K562 (cell line): ENCODE data around the gene GLTPD2. TPM values are rescaled to one million over a fixed set of nuclear protein-coding genes. Genes with fewer than 3 reads are reported as not detected.
A peak's percentile ranks its signal among the peaks of the same experiment; 100 is the strongest.

Experiments used
- ATAC-seq: fragments of 200-7000 bp; cut with Tn5 transposase; 3 replicates; pipeline ENCODE4 v1.9.1; 2020; ENCODE audit warnings: moderate library complexity
- BruUV-seq: library from RNA; stranded (reverse); fragments of 400-500 nt; replicated peaks from 2 replicates; lab custom pipeline; 2021; lab: Mats Ljungman, UMichigan
- CTCF ChIA-PET: fragments of 300-600 bp; formaldehyde crosslinking; extraction: SDS; loops from one replicate; lab custom pipeline; 2021; ENCODE audit warnings: low intra/inter-chr PET ratio; lab: Yijun Ruan, JAX
- POLR2A ChIA-PET: fragments of 300-600, 350-650 bp; sonication (Branson Sonifier 250); formaldehyde crosslinking; extraction: SDS; loops from one replicate; lab custom pipeline; 2021; ENCODE audit warnings: antibody characterized with exemption, inconsistent platforms; lab: Yijun Ruan, JAX
- DNase-seq, 4 experiments: peaks; one replicate each; pipeline versions ENCODE4 v3.0.0 to v3.0.0-alpha.2; 2011 to 2018; ENCODE audit warnings: low spot score in 3 of 4, mixed read lengths in 3 of 4; ENCODE audit errors: extremely low read depth in 1 of 4
- FAIRE-seq: peaks from 2 replicates; lab custom pipeline; 2011; peaks lifted over from hg19 to GRCh38; lab: Jason Lieb, UNC
- H2AFZ ChIP-seq: 2 replicates; pipeline ENCODE4 v1.6.0; 2011; ENCODE audit warnings: low read depth, low read length, control low read depth, inconsistent platforms
- H3K27ac ChIP-seq: fragments of 200-600 bp; 3 replicates; pipeline ENCODE4 v1.8.0; 2011; ENCODE audit warnings: low read depth, mild to moderate bottlenecking, control low read depth, inconsistent platforms, low read length, moderate library complexity, mixed read lengths; ENCODE audit errors: extremely low read depth
- H3K27me3 ChIP-seq, 2 experiments: fragments of 300-600 bp in 1 of 2; 2 replicates in 1 of 2; 3 replicates in 1 of 2; pipeline versions ENCODE4 v1.6.0 to v1.8.0; 2011; ENCODE audit warnings: inconsistent platforms in 2 of 2, low read length in 2 of 2, mild to moderate bottlenecking in 1 of 2, mixed read lengths in 1 of 2, moderate library complexity in 1 of 2; ENCODE audit not compliant: control insufficient read depth in 2 of 2, insufficient read depth in 2 of 2
- H3K36me3 ChIP-seq: fragments of 300-600 bp; 3 replicates; pipeline ENCODE4 v1.8.0; 2011; ENCODE audit warnings: mild to moderate bottlenecking, low read length, inconsistent platforms; ENCODE audit not compliant: control insufficient read depth, insufficient read depth
- H3K4me1 ChIP-seq, 2 experiments: fragments of 200-600 bp in 1 of 2; replicated peaks in 1 of 2; 2 replicates in 1 of 2; 3 replicates in 1 of 2; pipeline versions ENCODE4 v1.5.1 to v1.8.0; 2011; ENCODE audit warnings: inconsistent platforms in 2 of 2, low read length in 2 of 2, mild to moderate bottlenecking in 1 of 2, mixed read lengths in 1 of 2, moderate library complexity in 1 of 2; ENCODE audit not compliant: control insufficient read depth in 2 of 2, insufficient read depth in 2 of 2
- H3K4me2 ChIP-seq: 2 replicates; pipeline ENCODE4 v1.6.1; 2011; ENCODE audit warnings: low read length, control low read depth, inconsistent platforms, mixed read lengths; ENCODE audit not compliant: insufficient read depth
- H3K4me3 ChIP-seq: fragments of 200-600 bp; sonication (generic), shearing (Covaris generic); 2 replicates; pipeline ENCODE4 v1.5.1; 2016; ENCODE audit warnings: control low read depth, inconsistent platforms
- H3K79me2 ChIP-seq: fragments of 200-600 bp; 3 replicates; pipeline ENCODE4 v1.8.0; 2011; ENCODE audit warnings: low read length, inconsistent platforms; ENCODE audit not compliant: control insufficient read depth, insufficient read depth
- H3K9ac ChIP-seq, 2 experiments: 2 replicates each; pipeline versions ENCODE4 v1.6.0 to v1.6.1; 2011; ENCODE audit warnings: low read depth in 2 of 2, low read length in 2 of 2, control low read depth in 1 of 2, inconsistent platforms in 1 of 2, mild to moderate bottlenecking in 1 of 2, mixed read lengths in 1 of 2; ENCODE audit not compliant: insufficient read depth in 1 of 2
- H3K9me1 ChIP-seq: one replicate; pipeline ENCODE4 v1.6.0; 2011; ENCODE audit warnings: inconsistent platforms, mild to moderate bottlenecking, low read length, moderate library complexity; ENCODE audit not compliant: control insufficient read depth, insufficient read depth
- H3K9me3 ChIP-seq: replicated peaks from 2 replicates; pipeline ENCODE4 v1.5.1; 2011; ENCODE audit warnings: low read depth, low read length, inconsistent platforms; ENCODE audit not compliant: control insufficient read depth, insufficient read depth
- H4K20me1 ChIP-seq: replicated peaks from 2 replicates; pipeline ENCODE4 v1.6.1; 2011; ENCODE audit warnings: low read length, inconsistent platforms, mixed read lengths; ENCODE audit not compliant: control insufficient read depth, insufficient read depth
- BACH1 ChIP-seq: fragments of 200-800 bp; sonication (Bioruptor generic); IDR thresholded peaks from 2 replicates; pipeline ENCODE4 v1.6.1; 2016; ENCODE audit warnings: missing genetic modification characterization, missing compliant biosample characterization
- COPS2 ChIP-seq: fragments of 450-650 bp; conservative IDR thresholded peaks from 2 replicates; pipeline ENCODE4 v1.6.1; 2016; ENCODE audit warnings: mild to moderate bottlenecking, moderate library complexity
- CTCFL ChIP-seq: IDR thresholded peaks from 2 replicates; pipeline ENCODE4 v1.6.1; 2011; ENCODE audit warnings: borderline replicate concordance, low read depth, mild to moderate bottlenecking, moderate library complexity, low read length; ENCODE audit not compliant: insufficient read depth, poor library complexity, severe bottlenecking
- EWSR1 ChIP-seq: fragments of 450-650 bp; IDR thresholded peaks from 2 replicates; pipeline ENCODE4 v1.6.1; 2018; ENCODE audit warnings: borderline replicate concordance, mild to moderate bottlenecking, low read depth, moderate library complexity; ENCODE audit not compliant: partially characterized antibody
- FOXK2 ChIP-seq, 2 experiments: fragments of 450-650 bp; IDR thresholded peaks in 1 of 2; conservative IDR thresholded peaks in 1 of 2; 2 replicates each; pipeline ENCODE4 v1.6.1; 2016; ENCODE audit warnings: low read depth in 2 of 2, mild to moderate bottlenecking in 1 of 2
- KLF16 ChIP-seq: IDR thresholded peaks from 2 replicates; pipeline ENCODE4 v1.6.1; 2016; ENCODE audit warnings: antibody characterized with exemption
- MXD1 ChIP-seq: fragments of 250-450 bp; sonication (Bioruptor Pico); IDR thresholded peaks from 2 replicates; pipeline ENCODE4 v1.8.0; 2021; ENCODE audit warnings: borderline replicate concordance, mild to moderate bottlenecking, moderate library complexity; ENCODE audit not compliant: poor library complexity, severe bottlenecking
- PTBP1 ChIP-seq: fragments of 200-400 bp; formaldehyde crosslinking; IDR thresholded peaks from 2 replicates; pipeline ENCODE4 v1.6.1; 2017; ENCODE audit warnings: low read depth, low read length
- PTRF ChIP-seq: fragments of 450-650 bp; IDR thresholded peaks from 2 replicates; pipeline ENCODE4 v1.6.1; 2016; ENCODE audit warnings: mild to moderate bottlenecking, missing genetic modification characterization, missing compliant biosample characterization
- SFPQ ChIP-seq: fragments of 200-400 bp; formaldehyde crosslinking; IDR thresholded peaks from 2 replicates; pipeline ENCODE4 v1.6.1; 2017; ENCODE audit warnings: mild to moderate bottlenecking, low read depth, low read length, moderate library complexity
- SMARCB1 ChIP-seq: IDR thresholded peaks from 2 replicates; pipeline ENCODE4 v1.6.1; 2011; ENCODE audit warnings: improper control_type of control experiment, low read depth; ENCODE audit not compliant: insufficient read length
- THRA ChIP-seq: fragments of 450-650 bp; IDR thresholded peaks from 2 replicates; pipeline ENCODE4 v1.6.1; 2017; ENCODE audit warnings: mild to moderate bottlenecking, moderate library complexity
- ZKSCAN1 ChIP-seq: fragments of 150-350 bp; IDR thresholded peaks from 2 replicates; pipeline ENCODE4 v1.6.1; 2016; ENCODE audit warnings: low read depth, low read length
- ZNF696 ChIP-seq: fragments of 250-450 bp; sonication (Bioruptor Pico); conservative IDR thresholded peaks from 2 replicates; pipeline ENCODE4 v1.4.0; 2020; ENCODE audit warnings: mild to moderate bottlenecking, moderate library complexity
- WGBS: fragments of 100-300 bp; shearing (Covaris generic); methylation state at CpG from one replicate; pipeline ENCODE4 v1.1.6; 2016; ENCODE audit warnings: low coverage, mixed read lengths; ENCODE audit not compliant: insufficient coverage; ENCODE audit errors: missing lambda C conversion rate; 5-methylcytosine and 5-hydroxymethylcytosine counted together
- in situ Hi-C: fragments of 300-500 bp; cut with MboI; formaldehyde crosslinking; loops from 4 replicates; pipeline ENCODE4 v1.15.0; 2018; ENCODE audit warnings: inconsistent platforms, mixed read lengths
- intact Hi-C: fragments of 100-400 bp; cut with micrococcal nuclease; formaldehyde crosslinking; loops from 2 replicates; pipeline ENCODE4 v1.14.2; 2022
- polyA plus RNA-seq, 8 experiments: library from polyadenylated mRNA; depleted of rRNA in 4 of 8; stranded (reverse) in 5 of 8; unstranded in 3 of 8; fragments of >200 nt; fragmentation: Nextera tagmentation in 2 of 8; fragmentation: Illumina TruSeq in 1 of 8; extraction: Ambion mirVana in 2 of 8; extraction: Trizol in 1 of 8; gene quantifications; 2 replicates each; pipeline versions ENCODE4 v1.2.1 to v1.2.3, GENCODE V29; 2011 to 2014; ENCODE audit warnings: inconsistent platforms in 1 of 8, missing spikeins in 1 of 8
- total RNA-seq, 7 experiments: library from RNA; depleted of rRNA in 6 of 7; stranded (reverse); fragments of >200 nt in 6 of 7; fragmentation: Illumina TruSeq in 2 of 7; extraction: Trizol in 2 of 7; gene quantifications; 2 replicates each; pipeline versions ENCODE4 v1.2.1 to v1.2.3, GENCODE V29; 2011 to 2021; ENCODE audit warnings: low replicate concordance in 1 of 7

GLTPD2 gene
- total and polyA plus RNA-seq, 9 of the 15 experiments (the other 6 are each of a cell fraction or from before 2014, with no cell fraction given): not detected

- intact Hi-C loops (loop anchor here (2.0 kb wide), 1 partner anchor 79 kb away; the partner anchor contains the start of gene ARRB2), in situ Hi-C loops (no loop called here)
- H3K9ac ChIP-seq: peak overlapping the region; percentile 69 to 93
- DNase-seq (peak; percentile 85 to 91 (median 88)), FAIRE-seq (peak; percentile 73), ATAC-seq (peak; percentile 98)
- H3K27ac ChIP-seq: peak overlapping the region; percentile 82
- ChIA-PET POLR2A (interaction anchor here (0.7 to 1.5 kb wide), 6 partner anchors 9 to 683 kb away, joined by 3 to 7 read pairs (median 4); partner anchors contain the start of gene ARRB2), CTCF (interaction anchor here (0.6 to 2.9 kb wide), 4 partner anchors 58 to 114 kb away, joined by 3 to 13 read pairs (median 4); partner anchors contain the start of genes ARRB2 and MED11)
- peaks cover 0 to 31% of the 10 kb centered on the region in 2 experiments; a peak in 2 of 5 replicates for H3K4me1 ChIP-seq
- BruUV-seq: no TSS peak
- H3K4me3 ChIP-seq: peak overlapping the region; percentile 60
- no peaks in the 10 kb centered on the region for H3K36me3 ChIP-seq
- H3K9me3 ChIP-seq: no peaks in the 10 kb centered on the region
- H3K4me2 ChIP-seq: peak overlapping the region; percentile 86
- H4K20me1 ChIP-seq: no peaks in the 10 kb centered on the region
- WGBS: 0% methylated on average over 15 of the region's 91 CpGs
- peak overlapping the region; percentile 94 for H2AFZ ChIP-seq
- H3K27me3 ChIP-seq: peaks cover 3 to 11% of the 10 kb centered on the region in 2 experiments; a peak in 3 of 5 replicates
- H3K79me2 ChIP-seq: peaks cover 6% of the 10 kb centered on the region; the same call in 2 of the 3 replicates
- H3K9me1 ChIP-seq: no peaks in the 10 kb centered on the region
- TF ChIP-seq EWSR1 (no peak), KLF16 (no peak), PTBP1 (no peak), FOXK2 (conservative IDR thresholded peaks at IDR 0.05 in 1 of 2, IDR thresholded peaks at IDR 0.05 in 1 of 2; ENCODE audit: low read depth in 2 of 2) (no peak), COPS2 (no peak), SFPQ (no peak), ZKSCAN1 (peak; percentile 39; the same call in 1 of the 2 replicates), THRA (no peak), CTCFL (peak; percentile 96), BACH1 (tag) (no peak), SMARCB1 (no peak), MXD1 (CRISPR knock-in tag) (no peak), PTRF (no peak), ZNF696 (CRISPR knock-in tag) (no peak)
These were observed 1.4 kb downstream of the GLTPD2 start for GRCh38 chr17:4789951-4790704.
